CD14-positive monocyte (primary cell): ENCODE results near the gene NUP107. TPM values are rescaled to one million over a fixed set of nuclear protein-coding genes. Genes with fewer than 3 reads are reported as not detected.

Source experiments
- DNase-seq, 3 donors: peaks; one replicate each; pipeline ENCODE4 v3.0.0-alpha.2; 2011 to 2022
- H2AFZ ChIP-seq: 2 replicates; pipeline ENCODE4 v1.6.0; 2012; ENCODE audit warnings: mild to moderate bottlenecking, low read depth, low read length, inconsistent platforms; ENCODE audit not compliant: insufficient read depth, poor library complexity, severe bottlenecking
- H3K27ac ChIP-seq, 2 donors: 1 replicate in 1 of 2; 2 replicates in 1 of 2; pipeline ENCODE4 v1.5.1; 2012 to 2013; ENCODE audit warnings: low read length in 2 of 2, control low read depth in 1 of 2, inconsistent platforms in 1 of 2, low read depth in 1 of 2, mild to moderate bottlenecking in 1 of 2
- H3K27me3 ChIP-seq, 2 donors: one replicate each; pipeline versions ENCODE4 v1.6.0 to v1.6.1; 2011 to 2013; ENCODE audit warnings: low read length in 2 of 2; ENCODE audit not compliant: control insufficient read depth in 2 of 2, insufficient read depth in 2 of 2
- H3K36me3 ChIP-seq, 2 donors: replicated peaks in 1 of 2; 1 replicate in 1 of 2; 2 replicates in 1 of 2; pipeline versions ENCODE4 v1.5.1 to v1.6.1; 2012 to 2013; ENCODE audit warnings: low read length in 2 of 2, control low read depth in 1 of 2, inconsistent platforms in 1 of 2, mild to moderate bottlenecking in 1 of 2; ENCODE audit not compliant: insufficient read depth in 2 of 2, control insufficient read depth in 1 of 2
- H3K4me1 ChIP-seq, 2 donors: 1 replicate in 1 of 2; 2 replicates in 1 of 2; pipeline versions ENCODE4 v1.5.1 to v1.6.1; 2012 to 2013; ENCODE audit warnings: low read length in 2 of 2, control low read depth in 1 of 2, inconsistent platforms in 1 of 2, mild to moderate bottlenecking in 1 of 2, moderate library complexity in 1 of 2; ENCODE audit not compliant: insufficient read depth in 2 of 2, control insufficient read depth in 1 of 2
- H3K4me2 ChIP-seq: replicated peaks from 2 replicates; pipeline ENCODE3; 2012; ENCODE audit warnings: low read length, moderate library complexity, mild to moderate bottlenecking; ENCODE audit not compliant: poor library complexity, severe bottlenecking; ENCODE audit errors: extremely low read depth
- H3K4me3 ChIP-seq, 3 experiments: fragments of 200-600 bp in 1 of 3; sonication (generic) in 1 of 3; replicated peaks in 1 of 3; 1 replicate in 2 of 3; 2 replicates in 1 of 3; pipeline ENCODE4 v1.5.1; 2011 to 2013; ENCODE audit warnings: low read length in 3 of 3, mild to moderate bottlenecking in 3 of 3, control low read depth in 2 of 3, low read depth in 2 of 3, inconsistent platforms in 1 of 3, moderate library complexity in 1 of 3
- H3K79me2 ChIP-seq: 2 replicates; pipeline ENCODE4 v1.6.0; 2012; ENCODE audit warnings: mild to moderate bottlenecking, control low read depth, inconsistent platforms, low read length, moderate library complexity; ENCODE audit not compliant: insufficient read depth
- H3K9ac ChIP-seq: 2 replicates; pipeline ENCODE4 v1.6.0; 2017; ENCODE audit warnings: low read length, mild to moderate bottlenecking; ENCODE audit not compliant: insufficient read depth, poor library complexity, severe bottlenecking
- H3K9me3 ChIP-seq, 2 donors: replicated peaks in 1 of 2; 1 replicate in 1 of 2; 2 replicates in 1 of 2; pipeline versions ENCODE4 v1.5.1 to v1.6.1; 2012 to 2013; ENCODE audit warnings: low read length in 2 of 2, control low read depth in 1 of 2; ENCODE audit not compliant: control insufficient read depth in 1 of 2, insufficient read depth in 1 of 2
- H4K20me1 ChIP-seq: 2 replicates; pipeline ENCODE4 v1.6.0; 2012; ENCODE audit warnings: mild to moderate bottlenecking, low read length, control low read depth, moderate library complexity; ENCODE audit not compliant: insufficient read depth
- H3K27ac Mint-ChIP-seq, 7 donors: one replicate each; pipeline ENCODE4 v1.8.0; 2020; ENCODE audit warnings: mild to moderate bottlenecking in 7 of 7, mixed read lengths in 7 of 7, moderate library complexity in 6 of 7, inconsistent platforms in 2 of 7
- H3K27me3 Mint-ChIP-seq, 3 donors: one replicate each; pipeline ENCODE4 v1.8.0; 2021 to 2022; ENCODE audit warnings: low read depth in 3 of 3, mild to moderate bottlenecking in 3 of 3, mixed read lengths in 3 of 3, moderate library complexity in 3 of 3, inconsistent platforms in 1 of 3
- H3K36me3 Mint-ChIP-seq, 2 donors: one replicate each; pipeline ENCODE4 v1.8.0; 2020; ENCODE audit warnings: mixed read lengths in 2 of 2, inconsistent platforms in 1 of 2, mild to moderate bottlenecking in 1 of 2
- H3K4me1 Mint-ChIP-seq: one replicate; pipeline ENCODE4 v1.8.0; 2020; ENCODE audit warnings: mild to moderate bottlenecking, mixed read lengths
- H3K4me3 Mint-ChIP-seq, 2 donors: one replicate each; pipeline ENCODE4 v1.8.0; 2020; ENCODE audit warnings: mild to moderate bottlenecking in 2 of 2, mixed read lengths in 2 of 2, moderate library complexity in 1 of 2
- H3K9me3 Mint-ChIP-seq, 7 donors: one replicate each; pipeline ENCODE4 v1.8.0; 2020 to 2022; ENCODE audit warnings: mixed read lengths in 7 of 7, mild to moderate bottlenecking in 6 of 7, moderate library complexity in 6 of 7, inconsistent platforms in 2 of 7
- WGBS: methylation state at CpG from one replicate; pipeline ENCODE4 v1.1.5; 2013; ENCODE audit warnings: missing lambda C conversion rate; ENCODE audit not compliant: insufficient coverage; 5-methylcytosine and 5-hydroxymethylcytosine counted together
- intact Hi-C, 2 donors: fragments of 100-400 bp; cut with micrococcal nuclease; formaldehyde crosslinking; loops; one replicate each; pipeline versions ENCODE4 v1.15.0 to v1.15.1; 2023
- polyA plus RNA-seq, 3 donors: library from polyadenylated mRNA; depleted of rRNA in 1 of 3; unstranded in 2 of 3; stranded (reverse) in 1 of 3; fragments of 300-500 nt in 2 of 3; fragments of >200 nt in 1 of 3; fragmentation: Illumina TruSeq in 2 of 3; gene quantifications; 1 replicate in 2 of 3; 2 replicates in 1 of 3; pipeline ENCODE4 v1.2.3, GENCODE V29; 2012 to 2021
- TF ChIP-seq, protein P1 (sequence below): fragments of 200-600 bp; IDR thresholded peaks from one replicate; pipeline ENCODE4 v1.8.0; 2022; ENCODE audit warnings: antibody characterized with exemption, mild to moderate bottlenecking

Gene NUP107
- polyA plus RNA-seq, 3 donors: 6.7 to 20.5 (median 10.7) TPM

GRCh38 chr12:68790081-68790951 lies 103.5 kb downstream of the NUP107 start:
- Histone ChIP-seq H3K4me2 (no peak overlapping the region), H3K9ac (no peak overlapping the region), H2AFZ (no peak overlapping the region), H3K9me3 (no peaks in the 10 kb centered on the region), H3K79me2 (no peaks in the 10 kb centered on the region), H4K20me1 (no peaks in the 10 kb centered on the region), H3K36me3 (no peaks in the 10 kb centered on the region), H3K4me3 (no peak overlapping the region), H3K27me3 (no peaks in the 10 kb centered on the region), H3K4me1 (peaks cover 42 to 43% of the 10 kb centered on the region in 2 donors), H3K27ac (no peak overlapping the region)
- H3K4me3 Mint-ChIP-seq: no peak overlapping the region
- TF ChIP-seq, protein P1, sequence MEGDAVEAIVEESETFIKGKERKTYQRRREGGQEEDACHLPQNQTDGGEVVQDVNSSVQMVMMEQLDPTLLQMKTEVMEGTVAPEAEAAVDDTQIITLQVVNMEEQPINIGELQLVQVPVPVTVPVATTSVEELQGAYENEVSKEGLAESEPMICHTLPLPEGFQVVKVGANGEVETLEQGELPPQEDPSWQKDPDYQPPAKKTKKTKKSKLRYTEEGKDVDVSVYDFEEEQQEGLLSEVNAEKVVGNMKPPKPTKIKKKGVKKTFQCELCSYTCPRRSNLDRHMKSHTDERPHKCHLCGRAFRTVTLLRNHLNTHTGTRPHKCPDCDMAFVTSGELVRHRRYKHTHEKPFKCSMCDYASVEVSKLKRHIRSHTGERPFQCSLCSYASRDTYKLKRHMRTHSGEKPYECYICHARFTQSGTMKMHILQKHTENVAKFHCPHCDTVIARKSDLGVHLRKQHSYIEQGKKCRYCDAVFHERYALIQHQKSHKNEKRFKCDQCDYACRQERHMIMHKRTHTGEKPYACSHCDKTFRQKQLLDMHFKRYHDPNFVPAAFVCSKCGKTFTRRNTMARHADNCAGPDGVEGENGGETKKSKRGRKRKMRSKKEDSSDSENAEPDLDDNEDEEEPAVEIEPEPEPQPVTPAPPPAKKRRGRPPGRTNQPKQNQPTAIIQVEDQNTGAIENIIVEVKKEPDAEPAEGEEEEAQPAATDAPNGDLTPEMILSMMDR: no peak
- peaks cover 0 to 2% of the 10 kb centered on the region in 2 donors for H3K36me3 Mint-ChIP-seq
- no peak overlapping the region for H3K27ac Mint-ChIP-seq
- H3K4me1 Mint-ChIP-seq: peaks cover 30% of the 10 kb centered on the region
- intact Hi-C loops: no loop called here
- H3K27me3 Mint-ChIP-seq: no peaks in the 10 kb centered on the region
- 100% methylated on average over 1 of the region's 13 CpGs for WGBS
- H3K9me3 Mint-ChIP-seq: peaks cover 0 to 2% (median 0%) of the 10 kb centered on the region in 7 donors
- no peak for DNase-seq

DNA sequence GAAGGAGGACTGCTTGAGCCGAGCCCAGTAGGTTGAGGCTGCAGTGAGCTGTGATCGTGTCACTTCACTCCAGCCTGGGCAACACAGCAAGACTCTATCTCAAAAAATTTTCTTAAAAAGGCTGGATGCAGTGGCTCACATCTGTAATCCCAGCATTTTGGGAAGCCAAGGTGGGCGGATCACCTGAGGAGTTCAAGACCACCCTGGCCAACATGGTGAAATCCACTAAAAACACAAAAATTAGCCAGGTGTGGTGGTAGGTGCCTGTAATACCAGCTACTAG lies 104.1 kb downstream of the NUP107 start:
- Mint-ChIP-seq H3K4me3 (no peak overlapping the region), H3K27me3 (no peaks in the 10 kb centered on the region), H3K4me1 (peaks cover 25% of the 10 kb centered on the region), H3K9me3 (peaks cover 0 to 2% (median 0%) of the 10 kb centered on the region in 7 donors), H3K36me3 (peaks cover 0 to 1% of the 10 kb centered on the region in 2 donors), H3K27ac (no peak overlapping the region)
- H3K4me2 ChIP-seq: no peak overlapping the region
- H3K27ac ChIP-seq: no peak overlapping the region
- H3K36me3 ChIP-seq: no peaks in the 10 kb centered on the region
- intact Hi-C loops: no loop called here
- H3K79me2 ChIP-seq: no peaks in the 10 kb centered on the region
- TF ChIP-seq, protein P1: no peak
- no peaks in the 10 kb centered on the region for H4K20me1 ChIP-seq
- 50% methylated on average over 2 of the region's 3 CpGs for WGBS
- H3K4me3 ChIP-seq: no peak overlapping the region
- H3K4me1 ChIP-seq: peaks cover 36 to 37% of the 10 kb centered on the region in 2 donors
- no peak overlapping the region for H2AFZ ChIP-seq
- no peak overlapping the region for H3K9ac ChIP-seq
- no peaks in the 10 kb centered on the region for H3K9me3 ChIP-seq
- DNase-seq: no peak
- H3K27me3 ChIP-seq: no peaks in the 10 kb centered on the region
